SK-N-SH (cell line): ENCODE data around the gene UCHL1.

Experiments
- CHD2 ChIP-seq: fragments of 150-350 bp; IDR thresholded peaks from 2 replicates; pipeline ENCODE4 v1.6.1; 2018; ENCODE audit warnings: low read length; ENCODE audit not compliant: partially characterized antibody
- EP300 ChIP-seq, 2 experiments: IDR thresholded peaks; 2 replicates each; pipeline versions ENCODE4 v1.4.0 to v1.6.1; 2012; ENCODE audit warnings: borderline replicate concordance in 1 of 2, low read depth in 1 of 2, low read length in 1 of 2
- GATA2 ChIP-seq: sonication (generic); formaldehyde crosslinking; IDR thresholded peaks from 2 replicates; pipeline ENCODE4 v1.5.0; 2020; ENCODE audit warnings: mild to moderate bottlenecking, missing genetic modification reagents
- POLR2AphosphoS5 ChIP-seq: IDR thresholded peaks from 2 replicates; pipeline ENCODE4 v1.6.1; 2012; ENCODE audit warnings: low read depth, low read length
- RCOR1 ChIP-seq: fragments of 150-350 bp; IDR thresholded peaks from 2 replicates; pipeline ENCODE4 v1.6.1; 2017; ENCODE audit warnings: antibody characterized with exemption, low read length
- SMC3 ChIP-seq: IDR thresholded peaks from 2 replicates; pipeline ENCODE4 v1.6.1; 2012; ENCODE audit warnings: low read depth, low read length, improper control_type of control experiment
- YY1 ChIP-seq: IDR thresholded peaks from 2 replicates; pipeline ENCODE4 v1.4.0; 2012; ENCODE audit warnings: low read depth, mild to moderate bottlenecking
- TF ChIP-seq, protein P1 (sequence below): fragments of 200-600 bp; sonication (generic); IDR thresholded peaks from 2 replicates; pipeline ENCODE4 v1.6.1; 2017; ENCODE audit warnings: antibody characterized with exemption, mild to moderate bottlenecking, moderate library complexity
- TF ChIP-seq, protein P2 (sequence below): IDR thresholded peaks from 2 replicates; pipeline ENCODE4 v1.4.0; 2012; ENCODE audit warnings: low read depth
- TF ChIP-seq, protein P3 (sequence below): IDR thresholded peaks from 2 replicates; pipeline ENCODE4 v1.6.1; 2012; ENCODE audit warnings: mild to moderate bottlenecking, low read depth, low read length, moderate library complexity
- TF ChIP-seq, protein P4 (sequence below): IDR thresholded peaks from 2 replicates; pipeline ENCODE4; 2012
- TF ChIP-seq, protein P5 (sequence below): IDR thresholded peaks from 2 replicates; pipeline ENCODE4 v1.4.0; 2012; ENCODE audit warnings: low read depth, borderline replicate concordance

DNA sequence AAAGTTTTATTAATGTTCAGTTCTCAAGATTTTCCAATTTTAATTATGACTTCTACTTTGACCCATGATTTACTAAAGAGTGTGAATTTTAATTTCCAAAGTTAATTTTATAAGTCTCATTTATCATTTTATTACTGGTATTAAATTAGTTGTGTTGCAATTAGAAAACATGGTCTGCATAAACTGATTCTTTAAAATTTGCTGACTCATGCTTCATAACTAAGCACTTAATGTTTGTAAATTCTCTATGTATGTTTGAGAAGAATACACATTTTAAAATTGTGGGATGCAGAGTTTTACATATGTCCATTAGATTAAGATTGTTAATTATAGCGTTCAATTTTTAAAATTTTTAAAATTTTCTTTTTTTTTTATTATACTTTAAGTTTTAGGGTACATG lies 20.2 kb upstream of the UCHL1 start:
- TF ChIP-seq, protein P1, sequence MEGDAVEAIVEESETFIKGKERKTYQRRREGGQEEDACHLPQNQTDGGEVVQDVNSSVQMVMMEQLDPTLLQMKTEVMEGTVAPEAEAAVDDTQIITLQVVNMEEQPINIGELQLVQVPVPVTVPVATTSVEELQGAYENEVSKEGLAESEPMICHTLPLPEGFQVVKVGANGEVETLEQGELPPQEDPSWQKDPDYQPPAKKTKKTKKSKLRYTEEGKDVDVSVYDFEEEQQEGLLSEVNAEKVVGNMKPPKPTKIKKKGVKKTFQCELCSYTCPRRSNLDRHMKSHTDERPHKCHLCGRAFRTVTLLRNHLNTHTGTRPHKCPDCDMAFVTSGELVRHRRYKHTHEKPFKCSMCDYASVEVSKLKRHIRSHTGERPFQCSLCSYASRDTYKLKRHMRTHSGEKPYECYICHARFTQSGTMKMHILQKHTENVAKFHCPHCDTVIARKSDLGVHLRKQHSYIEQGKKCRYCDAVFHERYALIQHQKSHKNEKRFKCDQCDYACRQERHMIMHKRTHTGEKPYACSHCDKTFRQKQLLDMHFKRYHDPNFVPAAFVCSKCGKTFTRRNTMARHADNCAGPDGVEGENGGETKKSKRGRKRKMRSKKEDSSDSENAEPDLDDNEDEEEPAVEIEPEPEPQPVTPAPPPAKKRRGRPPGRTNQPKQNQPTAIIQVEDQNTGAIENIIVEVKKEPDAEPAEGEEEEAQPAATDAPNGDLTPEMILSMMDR = no peak
- TF ChIP-seq, protein P2, sequence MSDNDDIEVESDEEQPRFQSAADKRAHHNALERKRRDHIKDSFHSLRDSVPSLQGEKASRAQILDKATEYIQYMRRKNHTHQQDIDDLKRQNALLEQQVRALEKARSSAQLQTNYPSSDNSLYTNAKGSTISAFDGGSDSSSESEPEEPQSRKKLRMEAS = no peak
- TF ChIP-seq POLR2AphosphoS5 (no peak), SMC3 (no peak), RCOR1 (no peak), YY1 (no peak), CHD2 (no peak), EP300 (IDR thresholded peaks at IDR 0.05; ENCODE audit: borderline replicate concordance in 1 of 2, low read depth in 1 of 2, low read length in 1 of 2) (no peak), GATA2 (CRISPR knock-in tag) (no peak)
- TF ChIP-seq, protein P3, sequence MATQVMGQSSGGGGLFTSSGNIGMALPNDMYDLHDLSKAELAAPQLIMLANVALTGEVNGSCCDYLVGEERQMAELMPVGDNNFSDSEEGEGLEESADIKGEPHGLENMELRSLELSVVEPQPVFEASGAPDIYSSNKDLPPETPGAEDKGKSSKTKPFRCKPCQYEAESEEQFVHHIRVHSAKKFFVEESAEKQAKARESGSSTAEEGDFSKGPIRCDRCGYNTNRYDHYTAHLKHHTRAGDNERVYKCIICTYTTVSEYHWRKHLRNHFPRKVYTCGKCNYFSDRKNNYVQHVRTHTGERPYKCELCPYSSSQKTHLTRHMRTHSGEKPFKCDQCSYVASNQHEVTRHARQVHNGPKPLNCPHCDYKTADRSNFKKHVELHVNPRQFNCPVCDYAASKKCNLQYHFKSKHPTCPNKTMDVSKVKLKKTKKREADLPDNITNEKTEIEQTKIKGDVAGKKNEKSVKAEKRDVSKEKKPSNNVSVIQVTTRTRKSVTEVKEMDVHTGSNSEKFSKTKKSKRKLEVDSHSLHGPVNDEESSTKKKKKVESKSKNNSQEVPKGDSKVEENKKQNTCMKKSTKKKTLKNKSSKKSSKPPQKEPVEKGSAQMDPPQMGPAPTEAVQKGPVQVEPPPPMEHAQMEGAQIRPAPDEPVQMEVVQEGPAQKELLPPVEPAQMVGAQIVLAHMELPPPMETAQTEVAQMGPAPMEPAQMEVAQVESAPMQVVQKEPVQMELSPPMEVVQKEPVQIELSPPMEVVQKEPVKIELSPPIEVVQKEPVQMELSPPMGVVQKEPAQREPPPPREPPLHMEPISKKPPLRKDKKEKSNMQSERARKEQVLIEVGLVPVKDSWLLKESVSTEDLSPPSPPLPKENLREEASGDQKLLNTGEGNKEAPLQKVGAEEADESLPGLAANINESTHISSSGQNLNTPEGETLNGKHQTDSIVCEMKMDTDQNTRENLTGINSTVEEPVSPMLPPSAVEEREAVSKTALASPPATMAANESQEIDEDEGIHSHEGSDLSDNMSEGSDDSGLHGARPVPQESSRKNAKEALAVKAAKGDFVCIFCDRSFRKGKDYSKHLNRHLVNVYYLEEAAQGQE = no peak
- TF ChIP-seq, protein P4, sequence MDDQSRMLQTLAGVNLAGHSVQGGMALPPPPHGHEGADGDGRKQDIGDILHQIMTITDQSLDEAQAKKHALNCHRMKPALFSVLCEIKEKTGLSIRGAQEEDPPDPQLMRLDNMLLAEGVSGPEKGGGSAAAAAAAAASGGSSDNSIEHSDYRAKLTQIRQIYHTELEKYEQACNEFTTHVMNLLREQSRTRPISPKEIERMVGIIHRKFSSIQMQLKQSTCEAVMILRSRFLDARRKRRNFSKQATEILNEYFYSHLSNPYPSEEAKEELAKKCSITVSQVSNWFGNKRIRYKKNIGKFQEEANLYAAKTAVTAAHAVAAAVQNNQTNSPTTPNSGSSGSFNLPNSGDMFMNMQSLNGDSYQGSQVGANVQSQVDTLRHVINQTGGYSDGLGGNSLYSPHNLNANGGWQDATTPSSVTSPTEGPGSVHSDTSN = no peak
- TF ChIP-seq, protein P5, sequence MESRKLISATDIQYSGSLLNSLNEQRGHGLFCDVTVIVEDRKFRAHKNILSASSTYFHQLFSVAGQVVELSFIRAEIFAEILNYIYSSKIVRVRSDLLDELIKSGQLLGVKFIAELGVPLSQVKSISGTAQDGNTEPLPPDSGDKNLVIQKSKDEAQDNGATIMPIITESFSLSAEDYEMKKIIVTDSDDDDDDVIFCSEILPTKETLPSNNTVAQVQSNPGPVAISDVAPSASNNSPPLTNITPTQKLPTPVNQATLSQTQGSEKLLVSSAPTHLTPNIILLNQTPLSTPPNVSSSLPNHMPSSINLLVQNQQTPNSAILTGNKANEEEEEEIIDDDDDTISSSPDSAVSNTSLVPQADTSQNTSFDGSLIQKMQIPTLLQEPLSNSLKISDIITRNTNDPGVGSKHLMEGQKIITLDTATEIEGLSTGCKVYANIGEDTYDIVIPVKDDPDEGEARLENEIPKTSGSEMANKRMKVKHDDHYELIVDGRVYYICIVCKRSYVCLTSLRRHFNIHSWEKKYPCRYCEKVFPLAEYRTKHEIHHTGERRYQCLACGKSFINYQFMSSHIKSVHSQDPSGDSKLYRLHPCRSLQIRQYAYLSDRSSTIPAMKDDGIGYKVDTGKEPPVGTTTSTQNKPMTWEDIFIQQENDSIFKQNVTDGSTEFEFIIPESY = no peak
